ENCODE data around the gene RALGDS. TPM values are rescaled to one million over a fixed set of nuclear protein-coding genes. Genes with fewer than 3 reads are reported as not detected.

RALGDS gene
- total RNA-seq, 1 experiment from 2014 or later: 22.9 TPM

GRCh38 chr9:133169102-133169501, 48.1 kb upstream of the RALGDS start:
- Mint-ChIP-seq H3K27ac (no peak overlapping the region), H3K9me3 (no peaks in the 10 kb centered on the region), H3K4me1 (peaks cover 6% of the 10 kb centered on the region), H3K4me3 (no peak overlapping the region), H3K27me3 (ENCODE audit: low read depth) (peaks cover 12% of the 10 kb centered on the region), H3K36me3 (no peaks in the 10 kb centered on the region)
- no peak for DNase-seq (ENCODE audit: low spot score)
- no peak for TF ChIP-seq AFF4 (CRISPR knock-in tag; IDR thresholded peaks at IDR 0.05; ENCODE audit: borderline replicate concordance)
- no peak for TF ChIP-seq ZNF121 (CRISPR knock-in tag; IDR thresholded peaks at IDR 0.05)
- ChIA-PET CTCF (interaction anchor here (1.0 to 1.3 kb wide), 2 partner anchors 17 to 19 kb away, joined by 3 to 4 read pairs; no protein-coding TSS in a partner anchor), POLR2A (no interaction called here)
- no peak for ATAC-seq

- Mint-ChIP-seq H3K9me3 (no peaks in the 10 kb centered on the region), H3K36me3 (no peaks in the 10 kb centered on the region), H3K4me3 (no peak overlapping the region), H3K27ac (no peak overlapping the region), H3K4me1 (peaks cover 8% of the 10 kb centered on the region), H3K27me3 (ENCODE audit: low read depth) (peaks cover 11% of the 10 kb centered on the region)
- DNase-seq (ENCODE audit: low spot score): no peak
- no peak for ATAC-seq
- no peak for TF ChIP-seq ATF3 (CRISPR knock-in tag; conservative IDR thresholded peaks at IDR 0.05)
- TF ChIP-seq EMX1 (CRISPR knock-in tag; IDR thresholded peaks at IDR 0.05): no peak
- TF ChIP-seq AR (CRISPR knock-in tag; IDR thresholded peaks at IDR 0.05): no peak
- TF ChIP-seq ERG (CRISPR knock-in tag; IDR thresholded peaks at IDR 0.05): no peak
- no peak for TF ChIP-seq CREB1 (CRISPR knock-in tag; IDR thresholded peaks at IDR 0.05)
- TF ChIP-seq ETV6 (CRISPR knock-in tag; IDR thresholded peaks at IDR 0.05): no peak
- TF ChIP-seq HMGXB4 (CRISPR knock-in tag; IDR thresholded peaks at IDR 0.05): no peak
- no peak for TF ChIP-seq GTF2I (CRISPR knock-in tag; conservative IDR thresholded peaks at IDR 0.05)
- no peak for TF ChIP-seq ZNF263 (CRISPR knock-in tag; IDR thresholded peaks at IDR 0.05; ENCODE audit: low read depth)
- TF ChIP-seq NR2C2 (CRISPR knock-in tag; IDR thresholded peaks at IDR 0.05): no peak
- TF ChIP-seq HMGA2 (CRISPR knock-in tag; IDR thresholded peaks at IDR 0.05): no peak
- TF ChIP-seq PREB (CRISPR knock-in tag; IDR thresholded peaks at IDR 0.05; ENCODE audit: borderline replicate concordance): no peak
- TF ChIP-seq KAT7 (CRISPR knock-in tag; IDR thresholded peaks at IDR 0.05; ENCODE audit: borderline replicate concordance): no peak
- TF ChIP-seq MLX (CRISPR knock-in tag; IDR thresholded peaks at IDR 0.05): no peak
- no peak for TF ChIP-seq ZNF232 (CRISPR knock-in tag; IDR thresholded peaks at IDR 0.05)
- ChIA-PET CTCF (interaction anchor here (1.0 to 1.3 kb wide), 2 partner anchors 18 to 20 kb away, joined by 3 to 4 read pairs; no protein-coding TSS in a partner anchor), POLR2A (no interaction called here)
Measured at GRCh38 chr9:133168432-133168831, 47.4 kb upstream of the RALGDS start.

Data from WTC11 (cell line).